ENCODE data around the gene HPN.

HPN gene

GRCh38 chr19:35040826-35041547 lies 534 bp upstream of the HPN start:
- H3K79me2 ChIP-seq (ENCODE audit: insufficient read depth, low read length) = no peaks in the 10 kb centered on the region
- H3K9me2 ChIP-seq (replicated peaks; ENCODE audit: low read depth, low read length) = no peaks in the 10 kb centered on the region
- no peak overlapping the region for H3K4me3 ChIP-seq (ENCODE audit: low read length, poor library complexity, severe bottlenecking)
- H3K9me3 ChIP-seq (ENCODE audit: insufficient read depth, low read depth, low read length) = no peaks in the 10 kb centered on the region
- TF ChIP-seq, protein P1, sequence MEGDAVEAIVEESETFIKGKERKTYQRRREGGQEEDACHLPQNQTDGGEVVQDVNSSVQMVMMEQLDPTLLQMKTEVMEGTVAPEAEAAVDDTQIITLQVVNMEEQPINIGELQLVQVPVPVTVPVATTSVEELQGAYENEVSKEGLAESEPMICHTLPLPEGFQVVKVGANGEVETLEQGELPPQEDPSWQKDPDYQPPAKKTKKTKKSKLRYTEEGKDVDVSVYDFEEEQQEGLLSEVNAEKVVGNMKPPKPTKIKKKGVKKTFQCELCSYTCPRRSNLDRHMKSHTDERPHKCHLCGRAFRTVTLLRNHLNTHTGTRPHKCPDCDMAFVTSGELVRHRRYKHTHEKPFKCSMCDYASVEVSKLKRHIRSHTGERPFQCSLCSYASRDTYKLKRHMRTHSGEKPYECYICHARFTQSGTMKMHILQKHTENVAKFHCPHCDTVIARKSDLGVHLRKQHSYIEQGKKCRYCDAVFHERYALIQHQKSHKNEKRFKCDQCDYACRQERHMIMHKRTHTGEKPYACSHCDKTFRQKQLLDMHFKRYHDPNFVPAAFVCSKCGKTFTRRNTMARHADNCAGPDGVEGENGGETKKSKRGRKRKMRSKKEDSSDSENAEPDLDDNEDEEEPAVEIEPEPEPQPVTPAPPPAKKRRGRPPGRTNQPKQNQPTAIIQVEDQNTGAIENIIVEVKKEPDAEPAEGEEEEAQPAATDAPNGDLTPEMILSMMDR (conservative IDR thresholded peaks at IDR 0.05; ENCODE audit: low read length) = no peak
- TF ChIP-seq EZH2phosphoT487 (IDR thresholded peaks at IDR 0.05; ENCODE audit: borderline replicate concordance) = no peak
- no peaks in the 10 kb centered on the region for H3K27me3 ChIP-seq (ENCODE audit: insufficient read depth, low read length, poor library complexity, severe bottlenecking)
- H3K9ac ChIP-seq (ENCODE audit: low read depth, low read length, poor library complexity, severe bottlenecking) = no peak overlapping the region
- no peaks in the 10 kb centered on the region for H3F3A ChIP-seq (ENCODE audit: low read depth)
- no peaks in the 10 kb centered on the region for H3K36me3 ChIP-seq (ENCODE audit: insufficient read depth, low read length)
- H4K20me1 ChIP-seq (ENCODE audit: insufficient read depth, low read length, poor library complexity, severe bottlenecking) = no peaks in the 10 kb centered on the region
- peaks cover 8% of the 10 kb centered on the region for H3K4me1 ChIP-seq (ENCODE audit: insufficient read depth, low read length, poor library complexity, severe bottlenecking)
- no peak overlapping the region for H2AFZ ChIP-seq (ENCODE audit: low read length)
- H3K4me2 ChIP-seq (ENCODE audit: low read depth, low read length, poor library complexity, severe bottlenecking) = no peak overlapping the region

- H3K79me2 ChIP-seq (ENCODE audit: insufficient read depth, low read length) = no peaks in the 10 kb centered on the region
- no peak overlapping the region for H3K4me2 ChIP-seq (ENCODE audit: low read depth, low read length, poor library complexity, severe bottlenecking)
- no peaks in the 10 kb centered on the region for H3K27me3 ChIP-seq (ENCODE audit: insufficient read depth, low read length, poor library complexity, severe bottlenecking)
- peaks cover 9% of the 10 kb centered on the region for H3K4me1 ChIP-seq (ENCODE audit: insufficient read depth, low read length, poor library complexity, severe bottlenecking)
- H2AFZ ChIP-seq (ENCODE audit: low read length) = no peak overlapping the region
- no peaks in the 10 kb centered on the region for H3F3A ChIP-seq (ENCODE audit: low read depth)
- no peak overlapping the region for H3K9ac ChIP-seq (ENCODE audit: low read depth, low read length, poor library complexity, severe bottlenecking)
- H3K4me3 ChIP-seq (ENCODE audit: low read length, poor library complexity, severe bottlenecking) = no peak overlapping the region
- TF ChIP-seq EZH2phosphoT487 (IDR thresholded peaks at IDR 0.05; ENCODE audit: borderline replicate concordance) = no peak
- TF ChIP-seq, protein P1 (conservative IDR thresholded peaks at IDR 0.05; ENCODE audit: low read length) = no peak
- no peaks in the 10 kb centered on the region for H3K9me3 ChIP-seq (ENCODE audit: insufficient read depth, low read depth, low read length)
- H3K36me3 ChIP-seq (ENCODE audit: insufficient read depth, low read length) = no peaks in the 10 kb centered on the region
- H3K9me2 ChIP-seq (replicated peaks; ENCODE audit: low read depth, low read length) = no peaks in the 10 kb centered on the region
- H4K20me1 ChIP-seq (ENCODE audit: insufficient read depth, low read length, poor library complexity, severe bottlenecking) = no peaks in the 10 kb centered on the region
Measured at GRCh38 chr19:35042056-35042730, 672 bp downstream of the HPN start.

DNA sequence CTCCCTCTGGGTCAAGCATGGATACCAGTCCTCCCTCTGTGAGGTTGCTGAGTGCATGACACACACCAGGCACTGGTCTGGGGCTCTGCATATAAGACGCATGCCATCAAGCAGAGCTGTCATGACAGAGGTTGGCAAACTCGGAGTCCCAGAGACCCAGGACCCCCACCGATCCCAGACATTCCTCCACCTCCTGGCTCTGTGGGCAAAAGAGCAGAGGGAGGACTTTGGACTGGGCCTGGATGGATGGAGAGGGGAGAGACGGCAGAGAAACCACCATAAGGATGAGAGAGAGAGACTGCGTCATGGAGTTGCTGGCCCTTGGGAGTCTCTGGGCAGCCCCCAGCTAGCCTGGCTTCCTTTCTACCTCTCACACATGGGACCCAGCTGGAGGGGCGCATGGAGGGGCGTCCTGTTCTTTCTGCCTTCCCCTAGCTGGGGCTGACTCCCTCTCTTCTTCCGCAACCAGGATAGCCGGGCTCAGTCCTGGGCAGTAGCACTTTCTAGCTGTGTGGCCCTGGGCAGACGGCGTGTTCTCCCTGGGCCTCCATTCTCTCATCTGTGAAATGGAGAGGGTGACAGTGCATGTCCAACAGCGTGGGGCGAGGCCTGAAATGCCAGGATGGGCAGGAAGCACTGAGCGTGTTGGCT lies 1.6 kb downstream of the HPN start:
- Histone ChIP-seq H3K9me2 (replicated peaks; ENCODE audit: low read depth, low read length) (no peaks in the 10 kb centered on the region), H3K9me3 (ENCODE audit: insufficient read depth, low read depth, low read length) (no peaks in the 10 kb centered on the region), H3K4me3 (ENCODE audit: low read length, poor library complexity, severe bottlenecking) (no peak overlapping the region), H3K9ac (ENCODE audit: low read depth, low read length, poor library complexity, severe bottlenecking) (no peak overlapping the region), H3F3A (ENCODE audit: low read depth) (no peaks in the 10 kb centered on the region), H3K4me1 (ENCODE audit: insufficient read depth, low read length, poor library complexity, severe bottlenecking) (peaks cover 9% of the 10 kb centered on the region), H4K20me1 (ENCODE audit: insufficient read depth, low read length, poor library complexity, severe bottlenecking) (no peaks in the 10 kb centered on the region), H3K4me2 (ENCODE audit: low read depth, low read length, poor library complexity, severe bottlenecking) (no peak overlapping the region), H3K79me2 (ENCODE audit: insufficient read depth, low read length) (no peaks in the 10 kb centered on the region), H3K27me3 (ENCODE audit: insufficient read depth, low read length, poor library complexity, severe bottlenecking) (no peaks in the 10 kb centered on the region), H2AFZ (ENCODE audit: low read length) (no peak overlapping the region), H3K36me3 (ENCODE audit: insufficient read depth, low read length) (no peaks in the 10 kb centered on the region)
- TF ChIP-seq EZH2phosphoT487 (IDR thresholded peaks at IDR 0.05; ENCODE audit: borderline replicate concordance) = no peak
- TF ChIP-seq, protein P1 (conservative IDR thresholded peaks at IDR 0.05; ENCODE audit: low read length) = no peak

Measured in Loucy (cell line).